ENCODE measurements around the gene CCDC9B.

DNA sequence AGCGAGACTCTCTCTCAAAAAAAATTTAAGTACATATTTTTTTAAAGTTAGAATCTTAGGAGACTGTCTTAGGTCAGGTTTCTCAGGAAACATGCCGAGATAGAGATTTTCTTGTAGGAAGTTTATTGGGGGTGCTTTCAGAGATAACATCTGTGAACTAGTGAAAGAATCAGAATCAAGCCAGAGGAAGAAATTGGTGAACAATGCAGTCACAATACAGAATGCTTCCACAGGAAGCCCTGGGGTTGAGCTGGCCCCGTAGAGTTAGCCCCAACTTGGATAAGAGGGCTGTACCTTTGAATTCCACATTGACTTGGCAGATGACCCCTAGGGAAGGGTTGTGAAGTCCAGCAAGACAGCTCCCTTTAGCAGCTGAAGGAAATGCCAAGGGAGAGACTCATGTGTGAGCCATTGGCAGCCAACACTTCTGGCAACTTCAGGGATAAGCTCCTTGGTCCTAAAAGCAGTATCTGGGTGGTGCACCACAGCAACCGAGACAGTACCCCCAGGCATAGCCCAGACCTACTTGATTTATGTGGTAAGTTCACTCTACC, 25.9 kb downstream of the CCDC9B start:
- TF ChIP-seq, protein P1, sequence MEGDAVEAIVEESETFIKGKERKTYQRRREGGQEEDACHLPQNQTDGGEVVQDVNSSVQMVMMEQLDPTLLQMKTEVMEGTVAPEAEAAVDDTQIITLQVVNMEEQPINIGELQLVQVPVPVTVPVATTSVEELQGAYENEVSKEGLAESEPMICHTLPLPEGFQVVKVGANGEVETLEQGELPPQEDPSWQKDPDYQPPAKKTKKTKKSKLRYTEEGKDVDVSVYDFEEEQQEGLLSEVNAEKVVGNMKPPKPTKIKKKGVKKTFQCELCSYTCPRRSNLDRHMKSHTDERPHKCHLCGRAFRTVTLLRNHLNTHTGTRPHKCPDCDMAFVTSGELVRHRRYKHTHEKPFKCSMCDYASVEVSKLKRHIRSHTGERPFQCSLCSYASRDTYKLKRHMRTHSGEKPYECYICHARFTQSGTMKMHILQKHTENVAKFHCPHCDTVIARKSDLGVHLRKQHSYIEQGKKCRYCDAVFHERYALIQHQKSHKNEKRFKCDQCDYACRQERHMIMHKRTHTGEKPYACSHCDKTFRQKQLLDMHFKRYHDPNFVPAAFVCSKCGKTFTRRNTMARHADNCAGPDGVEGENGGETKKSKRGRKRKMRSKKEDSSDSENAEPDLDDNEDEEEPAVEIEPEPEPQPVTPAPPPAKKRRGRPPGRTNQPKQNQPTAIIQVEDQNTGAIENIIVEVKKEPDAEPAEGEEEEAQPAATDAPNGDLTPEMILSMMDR (IDR thresholded peaks at IDR 0.05) = no peak
- TF ChIP-seq ZFX (IDR thresholded peaks at IDR 0.05; ENCODE audit: borderline replicate concordance) = no peak

Measured in 22Rv1 (cell line).